ENCODE measurements around the gene C2orf92. TPM values are rescaled to one million over a fixed set of nuclear protein-coding genes. Genes with fewer than 3 reads are reported as not detected.

Gene C2orf92
- not detected in 2 replicates for total RNA-seq

DNA sequence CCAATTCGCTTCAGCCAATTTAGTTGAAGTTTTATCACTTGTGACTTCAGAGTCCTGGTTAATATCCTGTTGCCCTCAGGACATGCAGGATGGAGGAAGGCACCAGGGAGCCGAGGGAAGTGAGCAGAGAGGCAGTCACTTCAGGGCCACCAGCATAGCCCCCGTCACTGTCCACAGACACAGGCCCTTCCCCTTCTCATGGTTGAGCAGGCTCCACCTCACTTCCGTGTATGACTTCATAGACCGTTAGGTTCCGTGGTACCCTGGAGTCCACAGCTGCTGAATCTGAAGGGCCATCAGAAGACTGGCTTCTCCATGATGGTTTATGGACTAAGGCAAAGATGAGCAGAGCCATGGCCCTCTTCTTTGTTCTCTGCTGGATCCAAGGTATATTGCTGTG is at the start of gene C2orf92:
Gene C2orf92 (plus strand): TSS at position 266 of the 400 bp plus-strand sequence. CDS start 76 bp downstream, at position 342.

GRCh38 chr2:97645695-97646629 is 23.6 kb upstream of the C2orf92 start, which contains the start of gene COX5B:
Gene COX5B, plus strand, starts transcription at chr2:97646062. Its CDS starts 25 bp downstream, at chr2:97646087.

GRCh38 chr2:97663962-97664635 is 5.4 kb upstream of the C2orf92 start, which contains the start of gene ACTR1B:
Gene ACTR1B, minus strand, starts transcription at chr2:97664044. Its CDS starts 154 bp downstream, at chr2:97663890.

GRCh38 chr2:97713296-97714083 is 44.0 kb downstream of the C2orf92 start, which contains the start of gene ZAP70:
Gene ZAP70, plus strand, starts transcription at chr2:97713576. Its CDS starts 10,461 bp downstream, at chr2:97724037.

Other genes with a start within 250 kb of the C2orf92 start
- 2.7 and 7.4 TPM in 2 replicates for gene ANKRD36B, start 79.8 kb upstream of the C2orf92 start, total RNA-seq
- 391 and 476 TPM in 2 replicates for gene COX5B, start 23.7 kb upstream of the C2orf92 start, total RNA-seq
- gene ACTR1B, start 5.7 kb upstream of the C2orf92 start, total RNA-seq: 38.9 and 41.2 TPM in 2 replicates
- 2.2 TPM in 1 of 2 replicates, not detected in the other for gene ZAP70, start 43.9 kb downstream of the C2orf92 start, total RNA-seq